Measurements from ENCODE around the gene XPR1.
"Not testable (repeated sequence)": the region's sequence is repeated elsewhere in the genome, so short reads cannot be mapped to it uniquely, and the experiment has no call there.

Gene XPR1

DNA sequence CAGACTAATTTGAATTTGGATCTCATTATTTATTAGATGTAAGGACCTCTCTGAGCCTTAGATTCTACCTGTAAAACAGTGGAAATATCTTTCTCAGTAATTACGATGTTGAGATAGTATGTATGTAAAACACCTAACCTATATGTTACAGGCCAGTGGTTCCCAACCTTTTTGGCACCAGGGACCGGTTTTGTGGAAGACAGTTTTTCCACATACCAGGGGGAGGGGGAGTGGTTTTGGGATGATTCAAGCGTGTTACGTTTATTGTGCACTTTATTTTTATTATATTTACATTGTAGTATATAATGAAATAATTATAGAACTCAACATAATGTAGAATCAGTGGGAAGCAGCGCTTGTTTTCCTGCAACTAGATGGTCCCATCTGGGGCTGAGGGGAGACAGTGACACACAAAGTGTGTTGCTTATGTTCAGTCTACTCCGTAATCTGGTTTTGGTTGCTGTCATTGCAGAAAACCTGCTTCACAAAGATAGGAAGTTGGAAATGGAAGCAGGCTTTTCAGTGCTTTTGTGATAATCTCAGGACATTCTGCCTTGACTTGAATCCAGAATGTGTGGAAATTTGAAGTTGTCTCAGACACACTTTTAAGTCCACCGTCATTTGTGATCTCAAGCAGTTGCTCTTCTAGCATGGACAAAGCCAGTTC is 12.8 kb downstream of the XPR1 start:
- DNase-seq: no peak

DNA sequence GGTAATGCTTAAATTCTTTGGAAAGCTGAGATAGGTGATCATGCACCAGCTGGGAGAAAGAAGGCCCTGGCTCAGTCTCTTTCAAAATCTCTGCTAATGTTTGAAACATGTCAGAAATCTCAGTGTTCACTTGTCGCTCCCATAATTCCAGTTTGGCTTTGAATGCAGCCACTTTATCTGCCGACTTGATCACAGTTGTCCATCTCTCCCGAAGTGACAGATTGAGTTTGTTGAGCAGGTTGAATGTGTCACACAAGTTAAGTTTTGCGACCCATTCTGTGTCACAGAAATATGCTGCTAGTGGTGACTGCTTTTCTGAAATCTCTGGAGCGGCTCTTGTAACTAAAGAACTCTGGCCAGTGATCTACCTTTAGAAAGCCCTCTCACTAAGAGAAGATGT is 13.4 kb downstream of the XPR1 start:
- not testable (repeated sequence) for DNase-seq

DNA sequence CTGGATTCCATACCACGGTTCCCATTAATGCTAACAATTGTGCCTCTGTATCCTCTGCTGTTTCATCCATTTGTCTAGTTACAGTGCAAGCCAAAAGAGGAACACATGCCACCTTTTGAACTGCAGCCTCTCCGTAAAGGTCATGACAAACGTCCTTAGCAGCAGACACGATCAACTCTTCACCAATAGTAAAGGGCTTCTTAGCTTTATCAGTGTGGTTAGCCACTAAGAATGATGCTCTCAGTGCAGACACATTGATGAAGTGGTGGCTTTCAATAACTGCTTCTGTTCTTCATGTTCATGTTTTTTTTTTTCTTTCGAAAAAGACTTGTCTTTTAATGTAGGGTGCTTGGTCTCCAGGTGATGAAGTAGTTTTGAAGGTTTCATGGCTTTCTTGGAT is 14.3 kb downstream of the XPR1 start:
- DNase-seq: no peak

DNA sequence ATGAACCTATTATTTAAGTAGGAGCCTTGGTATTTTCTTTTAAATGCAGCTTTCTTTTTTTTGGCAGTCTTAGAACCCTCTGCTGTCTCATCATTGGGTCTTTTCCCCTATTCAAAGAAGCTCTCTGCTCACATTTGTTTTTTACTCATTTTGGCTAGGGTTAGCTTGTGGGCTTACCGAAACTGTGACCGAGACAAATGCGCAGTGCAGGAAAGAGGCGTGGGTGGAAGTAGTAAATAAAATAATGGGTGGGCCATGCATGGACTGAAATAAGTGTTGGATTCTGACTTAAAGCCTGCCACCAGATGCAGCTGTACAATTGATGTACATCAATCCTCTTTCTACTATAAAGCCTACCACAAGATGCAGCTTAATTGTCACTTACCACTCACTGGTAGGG is 14.7 kb downstream of the XPR1 start:
- no peak for DNase-seq

DNA sequence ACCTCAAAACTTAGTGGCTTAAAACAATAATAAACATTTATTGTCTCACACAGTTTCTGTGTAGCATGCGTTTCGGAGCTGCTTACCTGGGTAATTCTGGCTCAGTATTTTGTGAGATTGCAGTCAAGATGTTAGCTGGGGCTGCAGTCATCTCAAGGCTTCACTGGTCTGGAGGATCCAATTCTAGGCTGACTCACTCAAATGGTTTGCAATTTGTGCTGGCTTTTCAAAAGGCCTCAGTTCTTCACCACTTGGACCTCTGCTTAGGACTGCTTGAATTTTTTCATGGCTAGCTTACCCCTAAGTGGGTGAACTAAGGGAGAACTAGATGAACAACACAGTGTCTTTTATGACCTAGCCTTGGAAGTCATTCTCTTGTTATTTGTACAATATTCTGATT is 21.0 kb downstream of the XPR1 start:
- DNase-seq: no peak

DNA sequence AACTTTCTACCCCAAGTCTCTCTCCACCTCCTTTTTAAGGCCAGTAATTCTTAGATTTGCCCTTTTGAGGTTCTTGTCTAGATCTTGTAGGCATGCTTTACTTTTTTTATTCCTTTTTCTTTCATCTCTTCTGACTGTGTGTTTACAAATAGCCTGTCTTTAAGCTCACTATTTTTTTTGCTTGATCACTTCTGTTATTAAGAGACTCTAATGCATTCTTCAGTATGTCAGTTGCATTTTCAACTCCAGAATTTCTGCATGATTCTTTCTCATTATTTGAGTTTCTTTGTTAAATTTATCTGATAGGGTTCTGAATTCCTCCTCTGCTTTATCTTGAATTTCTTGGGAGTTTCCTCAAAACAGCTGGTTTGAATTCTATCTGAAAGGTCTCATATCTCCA is 30.9 kb downstream of the XPR1 start:
- no peak for DNase-seq

DNA sequence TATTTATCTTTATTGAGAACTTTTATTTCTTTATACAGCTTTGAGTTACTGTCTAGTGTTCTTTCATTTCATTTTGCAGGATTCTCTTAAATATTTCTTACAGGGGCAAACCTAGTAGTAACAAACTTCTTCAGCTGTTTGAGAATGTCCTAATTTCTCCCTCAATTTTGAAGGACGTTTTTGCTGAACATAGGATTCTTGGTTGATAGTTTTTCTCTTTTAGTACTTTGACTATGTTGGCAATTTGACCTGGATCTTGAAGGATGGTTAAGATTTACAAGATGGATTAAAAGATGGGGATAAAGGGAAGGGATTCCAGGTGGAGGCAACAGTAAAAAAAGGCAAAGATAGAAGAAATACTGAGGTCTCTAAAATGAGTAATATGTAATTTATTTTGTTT is 38.9 kb downstream of the XPR1 start:
- DNase-seq: no peak

DNA sequence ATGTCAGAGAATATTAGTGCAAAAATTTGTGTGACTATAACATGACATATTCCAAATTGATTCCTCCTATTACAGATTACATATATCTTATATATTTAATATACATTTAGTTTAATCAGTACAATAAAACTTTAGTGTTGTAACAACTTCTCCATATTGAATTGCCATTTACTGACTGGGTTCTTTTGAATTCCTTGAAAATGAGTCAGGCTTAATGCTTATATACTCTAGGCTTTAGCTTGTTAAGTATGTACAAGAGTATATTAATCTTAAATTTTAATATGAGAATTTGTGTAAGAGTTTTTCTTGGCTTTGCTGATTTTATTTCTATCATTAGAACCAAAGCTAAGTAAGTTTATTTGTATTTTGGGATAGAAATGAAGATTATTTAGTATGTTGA is 40.3 kb downstream of the XPR1 start:
- no peak for DNase-seq

DNA sequence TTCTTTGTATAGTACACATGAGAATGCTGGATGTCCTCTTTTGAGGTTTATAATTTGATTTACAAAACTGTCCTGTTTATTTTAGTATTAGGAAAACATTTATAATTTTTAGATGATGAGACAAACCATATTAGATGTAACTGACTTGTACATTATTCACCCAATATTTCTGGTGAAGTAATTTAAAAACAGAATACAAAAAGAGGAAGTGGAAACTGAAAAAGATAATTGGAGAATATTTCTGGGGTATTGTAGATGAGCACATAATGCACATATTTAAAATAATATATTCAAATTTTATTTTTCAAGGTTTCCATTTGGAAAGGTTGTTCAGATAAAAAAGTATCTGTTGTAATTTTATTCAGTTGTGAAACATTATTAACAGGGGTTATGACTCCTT is 40.7 kb downstream of the XPR1 start:
- DNase-seq: no peak

DNA sequence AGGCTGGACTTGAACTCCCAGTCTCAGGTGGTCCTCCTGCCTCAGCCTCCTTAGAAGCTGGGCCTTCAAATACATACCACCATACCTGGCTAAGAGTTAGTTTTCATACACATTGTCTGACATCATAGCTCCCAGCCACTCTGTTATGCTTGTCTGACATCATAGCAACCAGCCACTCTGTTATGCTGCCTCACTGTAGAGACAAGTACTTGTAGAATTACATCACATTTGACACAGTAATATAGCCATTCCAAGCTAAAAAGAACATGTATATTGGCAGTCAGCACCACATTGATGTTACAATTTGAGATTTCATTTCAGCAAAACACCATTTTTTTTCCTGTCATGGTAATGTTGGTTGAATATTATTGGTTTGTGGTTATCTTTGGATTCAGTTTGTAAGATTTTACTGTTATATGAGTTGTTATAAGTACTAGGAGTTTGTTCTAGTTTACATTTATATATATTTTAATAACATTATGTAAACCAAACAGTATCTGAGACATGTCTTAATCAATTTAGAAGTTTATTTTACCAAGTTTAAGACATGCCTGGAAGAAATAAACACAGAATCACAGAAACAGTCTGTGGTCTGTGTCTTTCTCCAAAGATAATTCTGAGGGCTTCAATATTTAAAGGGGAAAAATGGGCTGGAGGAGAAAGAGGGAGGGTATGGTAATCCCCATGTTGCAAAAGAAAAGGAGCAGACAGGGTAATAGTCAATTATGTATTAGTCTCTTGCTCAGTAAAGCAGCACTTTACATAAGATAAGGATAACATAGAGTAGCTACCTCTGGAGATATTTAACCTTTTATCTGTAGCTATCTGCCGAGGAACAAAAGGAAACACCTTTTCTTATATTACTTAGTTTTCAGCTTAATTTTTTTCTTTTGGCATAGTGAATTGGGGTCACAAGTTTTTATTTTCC is 43.0 kb downstream of the XPR1 start:
- DNase-seq: no peak

DNA sequence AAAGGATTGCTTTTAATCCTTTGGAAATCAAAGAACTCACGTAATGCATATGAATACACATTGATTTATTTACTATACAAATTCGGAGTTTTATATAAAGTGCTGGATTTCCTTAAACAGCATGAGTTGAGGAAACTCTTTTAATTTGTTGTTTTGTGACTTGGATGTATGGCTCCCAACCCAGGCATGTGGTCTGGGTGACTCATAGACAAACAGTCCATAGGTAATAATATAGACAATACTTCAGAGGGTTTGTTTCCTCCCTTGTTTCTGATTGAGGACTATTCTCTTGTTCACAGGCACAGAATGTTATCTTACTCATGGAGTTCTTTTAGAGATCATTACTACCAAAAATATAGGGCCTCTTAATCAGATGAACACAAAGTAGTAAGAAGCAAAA is 43.8 kb downstream of the XPR1 start:
- no peak for DNase-seq

DNA sequence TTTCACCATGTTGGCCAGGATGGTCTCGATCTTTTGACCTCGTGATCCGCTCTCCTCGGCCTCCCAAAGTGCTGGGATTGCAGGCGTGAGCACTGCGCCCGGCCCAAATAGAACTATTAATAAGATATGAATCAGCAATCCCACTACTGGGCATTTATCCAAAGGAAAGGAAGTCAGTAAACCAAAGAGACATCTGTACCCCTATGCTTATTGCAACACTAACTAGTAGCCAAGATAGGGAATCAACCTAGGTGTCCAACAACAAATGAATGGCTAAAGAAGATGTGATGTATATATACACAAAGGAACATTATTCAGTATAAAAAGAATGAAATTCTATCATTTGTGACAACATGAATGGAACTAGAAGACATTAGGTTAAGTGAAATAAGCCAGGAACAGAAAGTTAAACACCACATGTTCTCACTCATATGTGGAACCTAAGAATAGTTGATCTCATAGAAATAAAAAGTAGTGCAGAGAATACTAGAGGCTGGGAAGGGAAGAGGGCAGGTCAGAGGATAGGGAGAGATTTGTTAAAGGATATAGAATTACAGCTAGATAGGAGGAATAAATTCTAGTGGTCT is 48.8 kb downstream of the XPR1 start:
- no peak for DNase-seq

DNA sequence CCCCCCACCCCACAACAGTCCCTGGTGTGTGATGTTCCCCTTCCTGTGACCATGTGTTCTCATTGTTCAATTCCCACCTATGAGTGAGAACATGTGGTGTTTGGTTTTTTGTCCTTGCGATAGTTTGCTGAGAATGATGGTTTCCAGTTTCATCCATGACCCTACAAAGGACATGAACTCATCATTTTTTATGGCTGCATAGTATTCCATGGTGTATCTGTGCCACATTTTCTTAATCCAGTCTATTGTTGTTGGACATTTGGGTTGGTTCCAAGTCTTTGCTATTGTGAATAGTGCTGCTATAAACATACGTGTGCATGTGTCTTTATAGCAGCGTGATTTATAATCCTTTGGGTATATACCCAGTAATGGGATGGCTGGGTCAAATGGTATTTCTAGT is 51.3 kb downstream of the XPR1 start:
- DNase-seq: not testable (repeated sequence)

DNA sequence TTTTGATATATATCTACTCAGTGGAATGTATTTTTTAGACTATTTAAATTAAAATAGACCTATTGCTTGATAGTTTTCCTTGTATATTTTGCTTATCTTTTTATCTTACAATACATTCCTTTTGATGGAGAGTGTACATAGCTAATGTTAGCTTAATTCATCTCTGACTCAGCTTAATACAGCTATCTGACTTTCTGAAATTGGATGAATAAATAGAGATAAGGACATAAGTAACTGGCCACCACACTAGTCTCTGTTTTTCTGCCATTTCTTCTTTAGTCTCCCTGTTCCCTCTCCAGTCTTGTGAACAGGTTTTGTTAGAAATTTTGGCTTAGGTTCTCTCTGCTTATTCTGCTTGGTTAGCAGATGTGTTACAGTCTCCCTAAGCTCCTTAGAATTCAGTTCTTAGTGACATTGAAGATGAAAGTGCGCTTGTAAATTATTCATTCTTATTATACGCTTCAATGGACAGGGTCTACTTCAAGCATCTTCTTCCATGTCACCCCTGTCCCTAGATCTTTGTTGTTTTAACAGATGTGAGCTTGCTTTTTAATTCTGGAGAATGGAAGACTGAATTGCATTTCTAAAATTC is 59.6 kb downstream of the XPR1 start:
- no peak for DNase-seq

DNA sequence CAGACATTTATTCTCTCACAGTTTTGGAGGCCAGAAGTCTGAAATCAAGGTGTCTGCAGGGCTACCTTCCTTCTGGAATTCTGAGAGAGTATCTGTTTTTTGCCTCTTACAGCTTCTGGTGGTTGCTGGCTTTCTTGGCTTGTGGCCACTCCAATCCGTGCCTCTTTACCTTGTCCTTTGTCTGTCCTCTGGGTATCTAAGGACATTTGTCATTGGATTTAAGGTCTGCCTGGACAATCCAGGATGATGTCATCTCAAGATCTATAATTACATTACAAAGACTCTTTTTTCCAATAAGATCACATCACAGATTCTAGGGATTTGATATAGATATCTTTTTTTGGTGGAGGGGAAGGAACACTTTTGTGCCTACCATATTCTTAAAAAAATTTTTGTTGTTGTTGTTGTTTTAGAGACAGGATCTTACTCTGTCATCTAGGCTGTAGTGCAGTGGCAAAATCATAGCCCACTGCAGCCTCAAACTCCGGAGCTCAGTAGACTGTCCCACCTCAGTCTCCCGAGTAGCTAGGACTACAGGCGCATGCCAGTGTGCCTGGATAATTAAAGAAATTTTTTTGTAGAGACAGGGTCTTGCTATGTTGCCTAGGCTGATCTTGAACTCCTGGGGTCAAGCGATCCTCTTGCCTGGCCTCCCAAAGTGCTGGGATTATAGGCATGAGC is 61.9 kb downstream of the XPR1 start:
- DNase-seq: no peak

DNA sequence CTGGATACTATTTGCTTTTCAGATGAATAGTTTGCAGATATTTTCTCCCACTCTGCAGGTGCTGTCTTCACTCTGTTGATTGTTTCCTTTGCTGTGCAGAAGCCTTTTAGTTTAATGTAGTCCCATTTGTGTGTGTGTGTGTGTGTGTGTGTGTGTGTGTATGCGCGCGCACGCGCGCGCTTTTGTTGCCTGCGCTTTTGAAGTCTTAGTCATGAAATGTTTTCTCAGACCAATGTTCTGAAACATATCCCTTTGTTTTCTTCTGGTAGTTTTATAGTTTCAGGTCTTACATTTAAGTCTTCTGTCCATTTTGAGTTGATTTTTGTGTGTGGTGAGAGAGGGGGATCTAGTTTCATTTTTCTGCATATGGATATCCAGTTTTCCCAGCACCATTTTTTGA is 63.5 kb downstream of the XPR1 start:
- no peak for DNase-seq

DNA sequence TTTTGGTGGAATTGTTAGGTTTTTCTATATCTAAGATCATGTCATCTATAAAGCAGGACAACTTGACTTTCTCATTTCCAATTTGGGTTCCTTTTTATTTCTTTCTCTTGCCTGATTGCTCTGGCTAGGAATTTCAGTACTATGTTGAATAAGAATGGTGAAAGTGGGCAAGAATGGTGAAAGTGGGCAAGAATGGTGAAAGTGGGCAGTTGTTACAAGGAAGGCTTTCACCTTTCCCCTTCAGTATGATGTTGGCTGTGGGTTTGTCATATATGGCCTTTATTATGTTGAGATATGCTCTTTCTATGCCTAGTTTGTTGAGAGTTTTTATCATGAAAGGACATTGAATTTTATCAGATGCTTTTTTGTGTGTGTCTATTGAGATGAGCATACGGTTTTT is 64.5 kb downstream of the XPR1 start:
- DNase-seq: no peak

DNA sequence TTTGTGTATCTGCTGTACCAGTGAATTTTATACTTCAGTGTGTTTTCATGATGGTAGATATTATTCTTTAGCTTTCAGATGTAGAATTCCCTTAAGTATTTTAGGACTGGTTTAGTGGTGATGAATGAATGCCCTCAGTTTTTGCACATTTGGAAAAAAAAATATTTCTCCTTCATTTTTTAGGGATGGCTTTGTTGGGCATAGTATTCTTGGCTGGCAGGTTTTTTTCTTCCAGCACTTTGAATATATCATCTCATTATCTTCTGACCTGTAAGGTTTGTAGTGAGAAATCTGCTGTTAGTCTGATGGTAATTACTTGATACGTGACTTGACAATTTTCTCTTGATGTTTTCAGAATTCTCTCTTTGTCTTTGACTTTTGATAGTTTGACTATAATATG is 66.8 kb downstream of the XPR1 start:
- no peak for DNase-seq

DNA sequence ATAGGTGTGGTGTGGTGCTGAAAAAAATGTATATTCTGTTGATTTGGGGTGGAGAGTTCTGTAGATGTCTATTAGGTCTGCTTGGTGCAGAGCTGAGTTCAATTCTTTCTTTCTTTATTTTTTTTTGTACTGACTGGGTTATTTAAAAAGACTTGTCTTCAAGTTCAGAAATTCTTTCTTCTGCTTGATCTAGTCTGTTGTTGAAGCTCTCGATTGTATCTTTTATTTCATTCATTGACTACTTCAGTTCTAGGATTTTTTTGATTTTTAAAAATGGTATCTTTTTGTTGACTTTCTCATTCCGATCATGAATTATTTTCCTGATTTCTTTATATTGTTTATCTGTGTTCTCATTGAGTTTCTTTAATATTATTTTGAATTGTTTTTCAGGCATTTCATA is 70.6 kb downstream of the XPR1 start:
- DNase-seq: not testable (repeated sequence)

DNA sequence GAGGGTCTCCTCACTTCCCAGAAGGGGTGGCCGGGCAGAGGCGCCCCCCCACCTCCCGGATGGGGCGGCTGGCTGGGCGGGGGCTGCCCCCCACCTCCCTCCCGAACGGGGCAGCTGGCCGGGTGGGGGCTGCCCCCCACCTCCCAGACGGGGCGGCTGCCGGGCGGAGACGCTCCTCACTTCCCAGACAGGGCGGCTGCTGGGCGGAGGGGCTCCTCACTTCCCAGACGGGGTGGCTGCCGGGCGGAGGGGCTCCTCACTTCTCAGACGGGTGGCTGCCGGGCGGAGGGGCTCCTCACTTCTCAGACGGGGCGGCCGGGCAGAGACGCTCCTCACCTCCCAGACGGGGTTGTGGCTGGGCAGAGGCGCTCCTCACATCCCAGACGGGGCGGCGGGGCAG is 78.9 kb downstream of the XPR1 start:
- not testable (repeated sequence) for DNase-seq

DNA sequence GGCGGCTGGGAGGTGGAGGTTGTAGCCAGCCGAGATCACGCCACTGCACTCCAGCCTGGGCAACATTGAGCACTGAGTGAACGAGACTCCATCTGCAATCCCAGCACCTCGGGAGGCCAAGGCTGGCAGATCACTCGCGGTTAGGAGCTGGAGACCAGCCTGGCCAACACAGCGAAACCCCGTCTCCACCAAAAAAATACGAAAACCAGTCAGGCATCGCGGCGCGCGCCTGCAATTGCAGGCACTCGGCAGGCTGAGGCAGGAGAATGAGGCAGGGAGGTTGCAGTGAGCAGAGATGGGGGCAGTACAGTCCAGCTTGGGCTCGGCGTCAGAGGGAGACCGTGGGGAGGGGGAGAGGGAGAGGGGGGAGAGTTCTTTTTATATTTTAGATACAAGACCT is 79.4 kb downstream of the XPR1 start:
- not testable (repeated sequence) for DNase-seq

DNA sequence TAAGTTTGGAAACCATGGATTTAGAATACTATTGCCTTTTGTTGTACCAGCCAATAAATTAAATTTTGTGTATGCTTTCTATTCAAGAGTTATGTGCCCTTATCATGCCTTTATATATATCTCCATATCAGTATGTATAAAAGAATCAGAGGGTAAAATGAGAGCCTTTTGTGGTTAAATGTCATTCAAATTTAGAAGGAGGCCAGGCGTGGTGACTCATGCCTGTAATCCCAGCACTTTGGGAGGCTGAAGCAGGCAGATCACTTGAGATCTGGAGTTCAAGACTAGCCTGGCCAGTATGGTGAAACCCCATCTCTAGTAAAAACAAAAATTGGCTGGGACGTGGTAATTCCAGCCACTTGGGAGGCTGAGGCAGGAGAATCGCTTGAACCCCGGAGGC is 88.9 kb downstream of the XPR1 start:
- no peak for DNase-seq

DNA sequence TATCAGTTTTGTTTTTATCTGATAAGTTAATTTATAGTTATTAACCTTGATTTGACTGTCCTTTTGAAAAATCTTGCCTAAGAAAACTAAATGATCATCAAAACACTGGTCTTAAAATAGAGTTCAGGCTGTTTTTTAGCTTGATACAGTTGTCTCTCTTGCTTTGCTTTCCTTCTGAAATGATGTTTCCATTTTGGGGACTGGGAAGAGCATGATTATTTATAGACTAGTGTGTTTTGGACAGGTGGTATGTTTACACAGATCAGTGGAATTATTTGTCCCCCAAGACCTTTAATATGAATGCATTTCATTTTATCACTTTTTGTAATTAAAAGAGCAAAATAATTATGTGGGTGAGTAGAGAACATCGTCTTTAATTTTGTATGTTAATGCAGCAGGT is 90.8 kb downstream of the XPR1 start:
- no peak for DNase-seq

Measured in activated gamma-delta T cell (primary cell).